Lower lobe of right lung (tissue), 2 donors: Measurements from ENCODE around the gene SCGN. TPM values are rescaled to one million over a fixed set of nuclear protein-coding genes. Genes with fewer than 3 reads are reported as not detected.

Source experiments
- ATAC-seq, 2 donors: fragments of 200-7000 bp; cut with Tn5 transposase; one replicate each; pipeline ENCODE4 v1.9.1; 2020 to 2022; ENCODE audit warnings: mild to moderate bottlenecking in 2 of 2, moderate library complexity in 2 of 2
- DNase-seq: peaks from one replicate; pipeline ENCODE4 v3.0.0-alpha.2; 2020
- H3K27ac ChIP-seq: fragments of 200-600 bp; one replicate; pipeline ENCODE4 v1.8.0; 2022
- H3K27me3 ChIP-seq: fragments of 200-600 bp; one replicate; pipeline ENCODE4 v1.8.0; 2022; ENCODE audit warnings: low read depth
- H3K36me3 ChIP-seq: fragments of 200-600 bp; one replicate; pipeline ENCODE4 v1.8.0; 2022; ENCODE audit warnings: mild to moderate bottlenecking
- H3K4me1 ChIP-seq: fragments of 200-600 bp; one replicate; pipeline ENCODE4 v1.8.0; 2022
- H3K4me3 ChIP-seq: fragments of 200-600 bp; one replicate; pipeline ENCODE4 v1.8.0; 2022; ENCODE audit warnings: mild to moderate bottlenecking
- H3K9me3 ChIP-seq: fragments of 200-600 bp; one replicate; pipeline ENCODE4 v1.8.0; 2022
- CTCF ChIP-seq: fragments of 200-600 bp; IDR thresholded peaks from one replicate; pipeline ENCODE4 v1.8.0; 2022; ENCODE audit warnings: antibody characterized with exemption, mild to moderate bottlenecking
- intact Hi-C: fragments of 100-400 bp; cut with DNase I; formaldehyde crosslinking; loops from one replicate; pipeline ENCODE4 v1.11.0; 2022
- total RNA-seq: library from RNA; stranded (reverse); fragmentation: NEBNext Ultra II Directional; extraction: Animal tissue kit (Norgen Biotek cat#: 25700); gene quantifications from one replicate; pipeline ENCODE4 v1.2.1, GENCODE V29; 2021
- donor health status: DM: no; HTN: yes; CAD: no; lungs with severe emphysema.

SCGN gene
- total RNA-seq, 1 donor from 2014 or later, result not detected

- Histone ChIP-seq H3K4me1 (no peaks in the 10 kb centered on the region), H3K4me3 (no peak overlapping the region), H3K27me3 (peaks cover 16% of the 10 kb centered on the region), H3K36me3 (no peaks in the 10 kb centered on the region), H3K27ac (no peak overlapping the region), H3K9me3 (no peaks in the 10 kb centered on the region)
- no peak for TF ChIP-seq CTCF
- DNase-seq, result no peak
- no peak for ATAC-seq
- intact Hi-C loops, result no loop called here
Observed at GRCh38 chr6:25629198-25629576, 22.8 kb upstream of the SCGN start.

- intact Hi-C loops, result no loop called here
- no peak for TF ChIP-seq CTCF
Observed at GRCh38 chr6:25630508-25631278, 21.3 kb upstream of the SCGN start.

GRCh38 chr6:25635886-25636317 lies 16.1 kb upstream of the SCGN start:
- no peak for ATAC-seq

More at GRCh38 chr6:25630508-25631278, 21.3 kb upstream of the SCGN start:
- Histone ChIP-seq H3K27me3 (peaks cover 16% of the 10 kb centered on the region), H3K4me1 (no peaks in the 10 kb centered on the region), H3K4me3 (no peak overlapping the region), H3K36me3 (no peaks in the 10 kb centered on the region), H3K27ac (no peak overlapping the region), H3K9me3 (no peaks in the 10 kb centered on the region)
- no peak for ATAC-seq
- no peak for DNase-seq

GRCh38 chr6:25637211-25637610 lies 14.8 kb upstream of the SCGN start:
- intact Hi-C loops, result no loop called here
- no peaks in the 10 kb centered on the region for H3K36me3 ChIP-seq
- H3K27ac ChIP-seq, result no peak overlapping the region
- ATAC-seq, result no peak
- H3K27me3 ChIP-seq, result peaks cover 3% of the 10 kb centered on the region
- no peaks in the 10 kb centered on the region for H3K4me1 ChIP-seq
- no peak overlapping the region for H3K4me3 ChIP-seq
- DNase-seq, result no peak
- no peak for TF ChIP-seq CTCF
- H3K9me3 ChIP-seq, result no peaks in the 10 kb centered on the region

More at GRCh38 chr6:25635886-25636317, 16.1 kb upstream of the SCGN start:
- H3K27ac ChIP-seq, result no peak overlapping the region
- DNase-seq, result no peak
- no peak for TF ChIP-seq CTCF
- H3K9me3 ChIP-seq, result no peaks in the 10 kb centered on the region
- no peaks in the 10 kb centered on the region for H3K4me1 ChIP-seq
- H3K4me3 ChIP-seq, result no peak overlapping the region
- intact Hi-C loops, result no loop called here
- H3K36me3 ChIP-seq, result no peaks in the 10 kb centered on the region
- peaks cover 11% of the 10 kb centered on the region for H3K27me3 ChIP-seq

GRCh38 chr6:25637960-25638434 lies 14.0 kb upstream of the SCGN start:
- no peak for DNase-seq
- no peak overlapping the region for H3K4me3 ChIP-seq
- no peak overlapping the region for H3K27ac ChIP-seq
- H3K4me1 ChIP-seq, result no peaks in the 10 kb centered on the region
- no peaks in the 10 kb centered on the region for H3K9me3 ChIP-seq
- H3K27me3 ChIP-seq, result no peaks in the 10 kb centered on the region
- no peak for TF ChIP-seq CTCF
- no peak for ATAC-seq
- intact Hi-C loops, result no loop called here
- H3K36me3 ChIP-seq, result no peaks in the 10 kb centered on the region
